GM12892 (cell line): ENCODE results near the gene FHL5.

Experiments
- POLR2A ChIP-seq: IDR thresholded peaks from 2 replicates; pipeline ENCODE4 v1.6.1; 2011; ENCODE audit warnings: low read depth, low read length, control low read depth
- POLR2AphosphoS5 ChIP-seq: IDR thresholded peaks from 2 replicates; pipeline ENCODE4 v1.6.1; 2011; ENCODE audit warnings: low read depth, low read length, control low read depth
- TAF1 ChIP-seq: IDR thresholded peaks from 2 replicates; pipeline ENCODE4 v1.6.1; 2011; ENCODE audit warnings: low read depth, mild to moderate bottlenecking, control low read depth, low read length, borderline replicate concordance

DNA sequence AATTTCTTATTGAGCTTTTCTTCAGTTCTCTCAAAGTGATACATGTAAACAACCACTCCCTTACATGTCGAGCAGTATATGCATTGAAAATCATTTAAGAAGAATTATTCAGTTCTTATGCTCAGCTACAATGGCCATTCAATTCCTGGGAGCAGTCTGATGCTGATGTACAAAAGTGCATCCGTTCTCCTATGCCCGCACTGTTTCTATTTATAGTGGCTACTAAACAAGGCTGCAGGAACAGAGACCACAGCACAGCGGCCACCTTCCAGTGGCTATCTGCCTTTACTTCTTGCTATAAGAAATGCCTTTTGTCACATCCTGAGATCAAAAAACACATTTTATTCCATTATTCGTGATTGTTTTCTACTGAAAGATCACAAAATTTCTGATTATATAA is 82.2 kb downstream of the FHL5 start:
- no peak for TF ChIP-seq POLR2AphosphoS5
- no peak for TF ChIP-seq TAF1
- no peak for TF ChIP-seq POLR2A
